B cell (primary cell): ENCODE data around the gene GDF7. TPM values are rescaled to one million over a fixed set of nuclear protein-coding genes. Genes with fewer than 3 reads are reported as not detected.

Experiments
- ATAC-seq: fragments of 200-7000 bp; cut with Tn5 transposase; one replicate; pipeline ENCODE4 v1.10.0; 2021; ENCODE audit warnings: low read depth, mild to moderate bottlenecking, moderate number of reproducible peaks, moderate library complexity
- CTCF ChIA-PET: fragments of 350-600 bp; sonication (Branson Sonifier 250); formaldehyde crosslinking; loops from one replicate; lab custom pipeline; 2021; ENCODE audit warnings: antibody characterized with exemption, inconsistent platforms; lab: Charles Lee
- POLR2A ChIA-PET: fragments of 350-600 bp; sonication (Branson Sonifier 250); formaldehyde crosslinking; loops from one replicate; lab custom pipeline; 2021; ENCODE audit warnings: antibody characterized with exemption; lab: Charles Lee
- DNase-seq: peaks from one replicate; pipeline ENCODE4 v3.0.0; 2013
- H2AFZ ChIP-seq: 2 replicates; pipeline ENCODE4 v1.6.1; 2012; ENCODE audit warnings: mild to moderate bottlenecking, low read depth, low read length; ENCODE audit not compliant: insufficient read depth, poor library complexity, severe bottlenecking
- H3K27ac ChIP-seq, 2 donors: 1 replicate in 1 of 2; 2 replicates in 1 of 2; pipeline ENCODE4 v1.5.1; 2012 to 2013; ENCODE audit warnings: low read length in 2 of 2, mild to moderate bottlenecking in 2 of 2, moderate library complexity in 1 of 2
- H3K27me3 ChIP-seq, 4 experiments: fragments of 200-600 bp in 1 of 4; sonication (generic) in 1 of 4; replicated peaks in 1 of 4; 1 replicate in 2 of 4; 2 replicates in 2 of 4; pipeline versions ENCODE4 v1.6.1 to v1.7.0; 2013 to 2016; ENCODE audit warnings: low read length in 3 of 4, mild to moderate bottlenecking in 2 of 4, mixed read lengths in 1 of 4, moderate library complexity in 1 of 4; ENCODE audit not compliant: insufficient read depth in 4 of 4, control insufficient read depth in 3 of 4; ENCODE audit errors: control extremely low read depth in 1 of 4
- H3K36me3 ChIP-seq, 2 experiments: replicated peaks in 1 of 2; 1 replicate in 1 of 2; 2 replicates in 1 of 2; pipeline versions ENCODE4 v1.6.1 to v1.7.1; 2013; ENCODE audit warnings: low read length in 1 of 2; ENCODE audit not compliant: insufficient read depth in 2 of 2, control insufficient read depth in 1 of 2; ENCODE audit errors: control extremely low read depth in 1 of 2, extremely low read depth in 1 of 2
- H3K4me1 ChIP-seq, 2 donors: fragments of 200-600 bp in 1 of 2; sonication (generic) in 1 of 2; 1 replicate in 1 of 2; 2 replicates in 1 of 2; pipeline versions ENCODE4 v1.5.1 to v1.6.1; 2013 to 2017; ENCODE audit warnings: low read length in 2 of 2; ENCODE audit not compliant: control insufficient read depth in 2 of 2, insufficient read depth in 2 of 2
- H3K4me2 ChIP-seq: replicated peaks from 2 replicates; pipeline ENCODE3; 2012; ENCODE audit warnings: mild to moderate bottlenecking, low read depth, low read length; ENCODE audit not compliant: poor library complexity, severe bottlenecking
- H3K4me3 ChIP-seq, 5 experiments: fragments of 200-600 bp in 1 of 5; sonication (generic) in 1 of 5; 1 replicate in 3 of 5; 2 replicates in 2 of 5; pipeline versions ENCODE4 v1.5.1 to v1.7.0; 2011 to 2016; ENCODE audit warnings: low read length in 4 of 5, mild to moderate bottlenecking in 4 of 5, low read depth in 2 of 5, control low read depth in 1 of 5, moderate library complexity in 1 of 5; ENCODE audit not compliant: insufficient read depth in 1 of 5; ENCODE audit errors: control extremely low read depth in 1 of 5, extremely low read depth in 1 of 5
- H3K79me2 ChIP-seq: fragments of 200-600 bp; sonication (generic); one replicate; pipeline ENCODE4 v1.6.0; 2016; ENCODE audit warnings: low read length; ENCODE audit not compliant: control insufficient read depth, insufficient read depth
- H3K9ac ChIP-seq: fragments of 200-600 bp; sonication (generic); 2 replicates; pipeline ENCODE4 v1.6.1; 2017; ENCODE audit warnings: mild to moderate bottlenecking, low read length, moderate library complexity
- H3K9me3 ChIP-seq, 3 donors: one replicate each; pipeline versions ENCODE4 v1.6.1 to v1.7.1; 2013; ENCODE audit warnings: low read length in 2 of 3; ENCODE audit not compliant: control insufficient read depth in 2 of 3, insufficient read depth in 1 of 3; ENCODE audit errors: control extremely low read depth in 1 of 3
- H4K20me1 ChIP-seq: 2 replicates; pipeline ENCODE4 v1.6.0; 2012; ENCODE audit warnings: mild to moderate bottlenecking, low read length; ENCODE audit not compliant: insufficient read depth, control insufficient read depth, poor library complexity, severe bottlenecking
- H3K27ac Mint-ChIP-seq: one replicate; pipeline ENCODE4 v1.8.0; 2021; ENCODE audit warnings: mixed read lengths
- H3K27me3 Mint-ChIP-seq: one replicate; pipeline ENCODE4 v1.8.0; 2021; ENCODE audit warnings: mixed read lengths
- H3K4me1 Mint-ChIP-seq: one replicate; pipeline ENCODE4 v1.8.0; 2021; ENCODE audit warnings: mixed read lengths
- H3K4me3 Mint-ChIP-seq: one replicate; pipeline ENCODE4 v1.8.0; 2021; ENCODE audit warnings: mixed read lengths
- H3K9me3 Mint-ChIP-seq: one replicate; pipeline ENCODE4 v1.8.0; 2022; ENCODE audit warnings: mixed read lengths; ENCODE audit not compliant: insufficient read depth
- CTCF ChIP-seq: fragments of 200-600 bp; IDR thresholded peaks from one replicate; pipeline ENCODE4 v1.8.0; 2022; ENCODE audit warnings: antibody characterized with exemption, mild to moderate bottlenecking
- EZH2 ChIP-seq: IDR thresholded peaks from 2 replicates; pipeline ENCODE4 v1.6.1; 2012; ENCODE audit warnings: borderline replicate concordance, low read depth, mild to moderate bottlenecking, moderate library complexity, low read length; ENCODE audit not compliant: insufficient read depth, poor library complexity, severe bottlenecking
- WGBS: methylation state at CpG from one replicate; pipeline ENCODE4 v1.1.5; 2013; ENCODE audit warnings: missing lambda C conversion rate; ENCODE audit not compliant: insufficient coverage; 5-methylcytosine and 5-hydroxymethylcytosine counted together
- intact Hi-C: fragments of 100-400 bp; cut with micrococcal nuclease; formaldehyde crosslinking; loops from one replicate; pipeline ENCODE4 v1.10.0; 2022
- polyA plus RNA-seq: library from polyadenylated mRNA; depleted of rRNA; stranded (reverse); fragments of >200 nt; gene quantifications from 2 replicates; pipeline ENCODE4 v1.2.3, GENCODE V29; 2012
- total RNA-seq, 2 donors: library from RNA; stranded (reverse); fragments of 120-200 nt in 1 of 2; gene quantifications; 1 replicate in 1 of 2; 2 replicates in 1 of 2; pipeline versions ENCODE4 v1.2.3 to v1.2.4, GENCODE V29; 2013 to 2022

GDF7 gene
- total and polyA plus RNA-seq, 2 donors (not counting 1 experiment from before 2014, with no cell fraction given), result 7.0 to 15.3 TPM

- Histone ChIP-seq H3K4me1 (peaks cover 34 to 60% of the 10 kb centered on the region in 2 donors), H3K79me2 (peaks cover 3% of the 10 kb centered on the region), H3K9me3 (peaks cover 0 to 20% (median 0%) of the 10 kb centered on the region in 3 donors), H3K36me3 (peaks cover 0 to 2% of the 10 kb centered on the region in 2 experiments), H4K20me1 (no peaks in the 10 kb centered on the region), H2AFZ (peak overlapping the region; percentile 93), H3K27ac (no peak overlapping the region), H3K9ac (peak overlapping the region; percentile 84), H3K4me3 (peak overlapping the region in 4 of 5 experiments; percentile 54 to 80 (median 62)), H3K27me3 (peaks cover 0 to 90% (median 23%) of the 10 kb centered on the region in 4 experiments), H3K4me2 (peak overlapping the region; percentile 99)
- H3K4me3 Mint-ChIP-seq, result peak overlapping the region; percentile 95
- intact Hi-C loops, result loop anchor here (1.0 kb wide), 2 partner anchors 11 to 14 kb away; partner anchors contain the start of gene HS1BP3
- CTCF ChIA-PET, result interaction anchor here (0.8 to 8.9 kb wide), 12 partner anchors 11 to 299 kb away, joined by 3 to 139 read pairs (median 5); partner anchors contain the start of genes HS1BP3, LDAH and RHOB
- WGBS, result 9% methylated on average over 46 of the region's 49 CpGs
- no peaks in the 10 kb centered on the region for H3K9me3 Mint-ChIP-seq
- peaks cover 14% of the 10 kb centered on the region for H3K27me3 Mint-ChIP-seq
- peaks cover 37% of the 10 kb centered on the region for H3K4me1 Mint-ChIP-seq
- POLR2A ChIA-PET, result interaction anchor here (1.4 to 3.3 kb wide), 4 partner anchors 11 to 218 kb away, joined by 4 to 74 read pairs (median 13); partner anchors contain the start of genes LDAH and RHOB
- TF ChIP-seq EZH2 (no peak), CTCF (no peak)
- ATAC-seq (no peak), DNase-seq (peak; percentile 50)
- H3K27ac Mint-ChIP-seq, result peak overlapping the region; percentile 94
These were observed 1.5 kb upstream of the GDF7 start for GRCh38 chr2:20665243-20666004.
